HEK293 (cell line): Measurements from ENCODE around the gene ARPC1B.

ENCODE experiments used
- CTCF ChIA-PET: fragments of 350-600 bp; formaldehyde crosslinking; extraction: SDS; loops from one replicate; lab custom pipeline; 2021; ENCODE audit warnings: antibody characterized with exemption; lab: Yijun Ruan, JAX
- POLR2A ChIA-PET: fragments of 300-600 bp; formaldehyde crosslinking; extraction: SDS; loops from one replicate; lab custom pipeline; 2020; ENCODE audit warnings: antibody characterized with exemption, inconsistent platforms; lab: Yijun Ruan, JAX
- H3K27ac ChIP-seq: fragments of 200-500 bp; sonication (Bioruptor generic); 2 replicates; pipeline ENCODE4 v1.5.1; 2014; ENCODE audit warnings: low read depth, low read length, control low read depth, inconsistent platforms; ENCODE audit errors: extremely low read depth
- H3K36me3 ChIP-seq, 2 experiments: fragments of 200-500 bp in 1 of 2; sonication (Bioruptor generic) in 1 of 2; 1 replicate in 1 of 2; 2 replicates in 1 of 2; pipeline ENCODE4 v1.5.1; 2014 to 2017; ENCODE audit warnings: inconsistent platforms in 2 of 2, low read length in 2 of 2; ENCODE audit not compliant: control insufficient read depth in 2 of 2, insufficient read depth in 1 of 2
- H3K4me1 ChIP-seq: fragments of 200-500 bp; sonication (Bioruptor generic); 2 replicates; pipeline ENCODE4 v1.5.1; 2014; ENCODE audit warnings: mild to moderate bottlenecking, low read length, inconsistent platforms; ENCODE audit not compliant: control insufficient read depth, insufficient read depth
- H3K4me3 ChIP-seq: 2 replicates; pipeline ENCODE4 v1.5.1; 2011; ENCODE audit warnings: low read depth, mild to moderate bottlenecking, control low read depth, low read length, moderate library complexity
- H3K9me3 ChIP-seq: fragments of 200-500 bp; sonication (Bioruptor generic); 2 replicates; pipeline ENCODE4 v1.5.1; 2014; ENCODE audit warnings: low read depth, low read length, inconsistent platforms; ENCODE audit not compliant: control insufficient read depth, insufficient read depth
- KLF16 ChIP-seq: fragments of 450-650 bp; formaldehyde crosslinking; IDR thresholded peaks from 2 replicates; pipeline ENCODE4 v1.5.1; 2017; ENCODE audit warnings: missing biosample characterization, missing genetic modification characterization
- MYNN ChIP-seq: fragments of 450-650 bp; formaldehyde crosslinking; IDR thresholded peaks from 2 replicates; pipeline ENCODE4 v1.5.1; 2016; ENCODE audit warnings: missing biosample characterization, missing genetic modification characterization, borderline replicate concordance
- SP3 ChIP-seq: fragments of 450-650 bp; formaldehyde crosslinking; IDR thresholded peaks from 2 replicates; pipeline ENCODE4 v1.5.1; 2016; ENCODE audit warnings: missing biosample characterization, missing genetic modification characterization
- ZIC2 ChIP-seq: fragments of 450-650 bp; formaldehyde crosslinking; IDR thresholded peaks from 2 replicates; pipeline ENCODE4 v1.5.1; 2016; ENCODE audit warnings: missing biosample characterization, missing genetic modification characterization
- ZNF155 ChIP-seq: fragments of 450-650 bp; formaldehyde crosslinking; IDR thresholded peaks from 2 replicates; pipeline ENCODE4 v1.5.1; 2016; ENCODE audit warnings: missing biosample characterization, missing genetic modification characterization
- ZNF19 ChIP-seq: fragments of 450-650 bp; formaldehyde crosslinking; IDR thresholded peaks from 2 replicates; pipeline ENCODE4; 2016; ENCODE audit warnings: missing biosample characterization, missing genetic modification characterization, low read depth
- ZNF404 ChIP-seq: fragments of 450-650 bp; formaldehyde crosslinking; IDR thresholded peaks from 2 replicates; pipeline ENCODE4 v1.5.1; 2017; ENCODE audit warnings: missing biosample characterization, missing genetic modification characterization
- ZNF510 ChIP-seq: fragments of 450-650 bp; formaldehyde crosslinking; IDR thresholded peaks from 2 replicates; pipeline ENCODE4 v1.5.1; 2018; ENCODE audit warnings: mild to moderate bottlenecking, missing genetic modification characterization, missing biosample characterization; ENCODE audit not compliant: insufficient replicate concordance
- ZNF747 ChIP-seq: fragments of 450-650 bp; formaldehyde crosslinking; IDR thresholded peaks from 2 replicates; pipeline ENCODE4 v1.5.1; 2016; ENCODE audit warnings: missing biosample characterization, missing genetic modification characterization
- ZNF76 ChIP-seq: fragments of 450-650 bp; formaldehyde crosslinking; IDR thresholded peaks from 2 replicates; pipeline ENCODE4; 2016; ENCODE audit warnings: low read depth, missing biosample characterization, missing genetic modification characterization, borderline replicate concordance
- ZNF768 ChIP-seq: fragments of 450-650 bp; formaldehyde crosslinking; IDR thresholded peaks from 2 replicates; pipeline ENCODE4 v1.5.1; 2018; ENCODE audit warnings: missing biosample characterization, mild to moderate bottlenecking, missing genetic modification characterization
- ZNF830 ChIP-seq: fragments of 450-650 bp; IDR thresholded peaks from 2 replicates; pipeline ENCODE4 v1.5.0; 2018; ENCODE audit warnings: missing biosample characterization, missing genetic modification characterization, low read depth, mild to moderate bottlenecking, moderate library complexity
- TF ChIP-seq, protein P1 (sequence below): fragments of 450-650 bp; formaldehyde crosslinking; optimal IDR thresholded peaks from 2 replicates; pipeline ENCODE3; 2016; ENCODE audit warnings: missing biosample characterization, mild to moderate bottlenecking, missing genetic modification characterization
- TF ChIP-seq, protein P2 (sequence below): fragments of 450-650 bp; formaldehyde crosslinking; IDR thresholded peaks from 2 replicates; pipeline ENCODE4 v1.5.1; 2017; ENCODE audit warnings: missing biosample characterization, missing genetic modification characterization
- TF ChIP-seq, protein P3 (sequence below): fragments of 450-650 bp; formaldehyde crosslinking; IDR thresholded peaks from 2 replicates; pipeline ENCODE4 v1.5.1; 2016; ENCODE audit warnings: missing biosample characterization, missing genetic modification characterization
- TF ChIP-seq, protein P4 (sequence below): fragments of 450-650 bp; formaldehyde crosslinking; IDR thresholded peaks from 2 replicates; pipeline ENCODE4 v1.5.1; 2017; ENCODE audit warnings: missing biosample characterization, missing genetic modification characterization
- TF ChIP-seq, protein P5 (sequence below): fragments of 450-650 bp; formaldehyde crosslinking; IDR thresholded peaks from 2 replicates; pipeline ENCODE4 v1.5.1; 2016; ENCODE audit warnings: missing biosample characterization, missing genetic modification characterization
- TF ChIP-seq, protein P6 (sequence below): IDR thresholded peaks from 2 replicates; pipeline ENCODE4 v1.6.1; 2011; ENCODE audit warnings: mild to moderate bottlenecking, low read depth, low read length, borderline replicate concordance
- TF ChIP-seq, protein P7 (sequence below): fragments of 450-650 bp; formaldehyde crosslinking; IDR thresholded peaks from 2 replicates; pipeline ENCODE4 v1.5.1; 2016; ENCODE audit warnings: missing biosample characterization, missing genetic modification characterization, borderline replicate concordance

The ARPC1B gene

DNA sequence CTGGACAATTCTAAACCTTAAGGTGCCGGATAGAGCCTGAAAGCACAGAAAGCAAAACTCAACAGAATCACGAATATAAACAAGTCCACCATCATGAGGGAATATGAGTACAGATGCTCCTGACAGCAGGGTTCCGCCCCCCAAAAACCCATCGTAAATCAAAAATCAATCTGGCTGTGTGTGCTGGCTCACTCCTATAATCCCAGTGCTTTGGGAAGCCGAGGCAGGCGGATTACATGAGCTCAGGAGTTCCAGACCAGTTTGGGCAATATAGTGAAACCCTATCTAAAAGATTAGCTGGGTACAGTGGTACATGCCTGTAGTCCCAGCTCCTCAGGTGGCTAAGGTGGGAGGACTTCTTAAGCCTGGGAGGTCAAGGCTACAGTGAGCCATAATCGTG lies 46.5 kb downstream of the ARPC1B start:
- TF ChIP-seq ZNF768 (no peak), ZNF510 (no peak), KLF16 (tag by site-specific recombination) (no peak), ZNF19 (tag by site-specific recombination) (no peak), ZNF747 (tag by site-specific recombination) (no peak), ZIC2 (no peak), MYNN (tag by site-specific recombination) (no peak), SP3 (tag by site-specific recombination) (no peak), ZNF155 (tag by site-specific recombination) (no peak), ZNF830 (no peak)
- TF ChIP-seq, protein P1, sequence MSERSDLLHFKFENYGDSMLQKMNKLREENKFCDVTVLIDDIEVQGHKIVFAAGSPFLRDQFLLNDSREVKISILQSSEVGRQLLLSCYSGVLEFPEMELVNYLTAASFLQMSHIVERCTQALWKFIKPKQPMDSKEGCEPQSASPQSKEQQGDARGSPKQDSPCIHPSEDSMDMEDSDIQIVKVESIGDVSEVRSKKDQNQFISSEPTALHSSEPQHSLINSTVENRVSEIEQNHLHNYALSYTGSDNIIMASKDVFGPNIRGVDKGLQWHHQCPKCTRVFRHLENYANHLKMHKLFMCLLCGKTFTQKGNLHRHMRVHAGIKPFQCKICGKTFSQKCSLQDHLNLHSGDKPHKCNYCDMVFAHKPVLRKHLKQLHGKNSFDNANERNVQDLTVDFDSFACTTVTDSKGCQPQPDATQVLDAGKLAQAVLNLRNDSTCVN, result no peak
- TF ChIP-seq, protein P2, sequence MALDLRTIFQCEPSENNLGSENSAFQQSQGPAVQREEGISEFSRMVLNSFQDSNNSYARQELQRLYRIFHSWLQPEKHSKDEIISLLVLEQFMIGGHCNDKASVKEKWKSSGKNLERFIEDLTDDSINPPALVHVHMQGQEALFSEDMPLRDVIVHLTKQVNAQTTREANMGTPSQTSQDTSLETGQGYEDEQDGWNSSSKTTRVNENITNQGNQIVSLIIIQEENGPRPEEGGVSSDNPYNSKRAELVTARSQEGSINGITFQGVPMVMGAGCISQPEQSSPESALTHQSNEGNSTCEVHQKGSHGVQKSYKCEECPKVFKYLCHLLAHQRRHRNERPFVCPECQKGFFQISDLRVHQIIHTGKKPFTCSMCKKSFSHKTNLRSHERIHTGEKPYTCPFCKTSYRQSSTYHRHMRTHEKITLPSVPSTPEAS (tag by site-specific recombination), result no peak
- TF ChIP-seq, protein P3, sequence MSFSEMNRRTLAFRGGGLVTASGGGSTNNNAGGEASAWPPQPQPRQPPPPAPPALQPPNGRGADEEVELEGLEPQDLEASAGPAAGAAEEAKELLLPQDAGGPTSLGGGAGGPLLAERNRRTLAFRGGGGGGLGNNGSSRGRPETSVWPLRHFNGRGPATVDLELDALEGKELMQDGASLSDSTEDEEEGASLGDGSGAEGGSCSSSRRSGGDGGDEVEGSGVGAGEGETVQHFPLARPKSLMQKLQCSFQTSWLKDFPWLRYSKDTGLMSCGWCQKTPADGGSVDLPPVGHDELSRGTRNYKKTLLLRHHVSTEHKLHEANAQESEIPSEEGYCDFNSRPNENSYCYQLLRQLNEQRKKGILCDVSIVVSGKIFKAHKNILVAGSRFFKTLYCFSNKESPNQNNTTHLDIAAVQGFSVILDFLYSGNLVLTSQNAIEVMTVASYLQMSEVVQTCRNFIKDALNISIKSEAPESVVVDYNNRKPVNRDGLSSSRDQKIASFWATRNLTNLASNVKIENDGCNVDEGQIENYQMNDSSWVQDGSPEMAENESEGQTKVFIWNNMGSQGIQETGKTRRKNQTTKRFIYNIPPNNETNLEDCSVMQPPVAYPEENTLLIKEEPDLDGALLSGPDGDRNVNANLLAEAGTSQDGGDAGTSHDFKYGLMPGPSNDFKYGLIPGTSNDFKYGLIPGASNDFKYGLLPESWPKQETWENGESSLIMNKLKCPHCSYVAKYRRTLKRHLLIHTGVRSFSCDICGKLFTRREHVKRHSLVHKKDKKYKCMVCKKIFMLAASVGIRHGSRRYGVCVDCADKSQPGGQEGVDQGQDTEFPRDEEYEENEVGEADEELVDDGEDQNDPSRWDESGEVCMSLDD (tag by site-specific recombination), result no peak
- Histone ChIP-seq H3K4me1 (no peaks in the 10 kb centered on the region), H3K36me3 (peaks cover 34 to 94% of the 10 kb centered on the region in 2 experiments), H3K4me3 (no peak overlapping the region), H3K9me3 (no peaks in the 10 kb centered on the region), H3K27ac (no peak overlapping the region)
- POLR2A ChIA-PET, result interaction anchor here (1.3 to 4.9 kb wide), 3 partner anchors 12 to 20 kb away, joined by 3 to 36 read pairs (median 5); partner anchors contain the start of genes BUD31, CPSF4, PDAP1 and PTCD1
- CTCF ChIA-PET, result no interaction called here

DNA sequence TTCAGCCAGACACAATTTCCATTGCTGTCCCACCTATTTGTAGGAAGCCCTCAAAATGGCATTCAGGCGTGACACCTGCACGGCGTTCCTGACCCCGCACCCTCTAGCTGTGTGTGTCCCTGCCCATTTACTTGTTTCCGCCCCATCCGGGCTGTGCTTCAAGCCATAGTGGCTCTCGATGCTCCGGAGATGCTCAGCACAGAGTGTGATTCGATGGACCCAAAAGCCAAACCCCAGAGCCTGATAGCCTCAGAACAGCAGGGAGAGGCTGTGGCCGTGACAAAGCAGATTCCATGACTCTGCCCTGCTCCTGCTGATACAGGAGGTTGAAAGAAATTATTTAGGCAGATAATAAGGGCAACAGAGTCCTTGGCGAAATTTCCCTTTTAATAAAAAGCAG lies 47.7 kb downstream of the ARPC1B start:
- CTCF ChIA-PET, result interaction anchor here (0.6 to 0.7 kb wide), 2 partner anchors 27 to 60 kb away, joined by 3 read pairs; no protein-coding TSS in a partner anchor
- TF ChIP-seq, protein P4, sequence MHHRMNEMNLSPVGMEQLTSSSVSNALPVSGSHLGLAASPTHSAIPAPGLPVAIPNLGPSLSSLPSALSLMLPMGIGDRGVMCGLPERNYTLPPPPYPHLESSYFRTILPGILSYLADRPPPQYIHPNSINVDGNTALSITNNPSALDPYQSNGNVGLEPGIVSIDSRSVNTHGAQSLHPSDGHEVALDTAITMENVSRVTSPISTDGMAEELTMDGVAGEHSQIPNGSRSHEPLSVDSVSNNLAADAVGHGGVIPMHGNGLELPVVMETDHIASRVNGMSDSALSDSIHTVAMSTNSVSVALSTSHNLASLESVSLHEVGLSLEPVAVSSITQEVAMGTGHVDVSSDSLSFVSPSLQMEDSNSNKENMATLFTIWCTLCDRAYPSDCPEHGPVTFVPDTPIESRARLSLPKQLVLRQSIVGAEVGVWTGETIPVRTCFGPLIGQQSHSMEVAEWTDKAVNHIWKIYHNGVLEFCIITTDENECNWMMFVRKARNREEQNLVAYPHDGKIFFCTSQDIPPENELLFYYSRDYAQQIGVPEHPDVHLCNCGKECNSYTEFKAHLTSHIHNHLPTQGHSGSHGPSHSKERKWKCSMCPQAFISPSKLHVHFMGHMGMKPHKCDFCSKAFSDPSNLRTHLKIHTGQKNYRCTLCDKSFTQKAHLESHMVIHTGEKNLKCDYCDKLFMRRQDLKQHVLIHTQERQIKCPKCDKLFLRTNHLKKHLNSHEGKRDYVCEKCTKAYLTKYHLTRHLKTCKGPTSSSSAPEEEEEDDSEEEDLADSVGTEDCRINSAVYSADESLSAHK (tag by site-specific recombination), result no peak
- no peak for TF ChIP-seq ZNF76 (tag by site-specific recombination)
- TF ChIP-seq, protein P5, sequence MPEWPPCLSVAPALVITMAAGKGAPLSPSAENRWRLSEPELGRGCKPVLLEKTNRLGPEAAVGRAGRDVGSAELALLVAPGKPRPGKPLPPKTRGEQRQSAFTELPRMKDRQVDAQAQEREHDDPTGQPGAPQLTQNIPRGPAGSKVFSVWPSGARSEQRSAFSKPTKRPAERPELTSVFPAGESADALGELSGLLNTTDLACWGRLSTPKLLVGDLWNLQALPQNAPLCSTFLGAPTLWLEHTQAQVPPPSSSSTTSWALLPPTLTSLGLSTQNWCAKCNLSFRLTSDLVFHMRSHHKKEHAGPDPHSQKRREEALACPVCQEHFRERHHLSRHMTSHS (tag by site-specific recombination), result no peak
- TF ChIP-seq, protein P6, sequence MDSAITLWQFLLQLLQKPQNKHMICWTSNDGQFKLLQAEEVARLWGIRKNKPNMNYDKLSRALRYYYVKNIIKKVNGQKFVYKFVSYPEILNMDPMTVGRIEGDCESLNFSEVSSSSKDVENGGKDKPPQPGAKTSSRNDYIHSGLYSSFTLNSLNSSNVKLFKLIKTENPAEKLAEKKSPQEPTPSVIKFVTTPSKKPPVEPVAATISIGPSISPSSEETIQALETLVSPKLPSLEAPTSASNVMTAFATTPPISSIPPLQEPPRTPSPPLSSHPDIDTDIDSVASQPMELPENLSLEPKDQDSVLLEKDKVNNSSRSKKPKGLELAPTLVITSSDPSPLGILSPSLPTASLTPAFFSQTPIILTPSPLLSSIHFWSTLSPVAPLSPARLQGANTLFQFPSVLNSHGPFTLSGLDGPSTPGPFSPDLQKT, result no peak
- TF ChIP-seq ZNF404 (tag by site-specific recombination), result no peak
- no peak for TF ChIP-seq ZNF747 (tag by site-specific recombination)
- no peak for TF ChIP-seq ZNF768
- TF ChIP-seq, protein P7, sequence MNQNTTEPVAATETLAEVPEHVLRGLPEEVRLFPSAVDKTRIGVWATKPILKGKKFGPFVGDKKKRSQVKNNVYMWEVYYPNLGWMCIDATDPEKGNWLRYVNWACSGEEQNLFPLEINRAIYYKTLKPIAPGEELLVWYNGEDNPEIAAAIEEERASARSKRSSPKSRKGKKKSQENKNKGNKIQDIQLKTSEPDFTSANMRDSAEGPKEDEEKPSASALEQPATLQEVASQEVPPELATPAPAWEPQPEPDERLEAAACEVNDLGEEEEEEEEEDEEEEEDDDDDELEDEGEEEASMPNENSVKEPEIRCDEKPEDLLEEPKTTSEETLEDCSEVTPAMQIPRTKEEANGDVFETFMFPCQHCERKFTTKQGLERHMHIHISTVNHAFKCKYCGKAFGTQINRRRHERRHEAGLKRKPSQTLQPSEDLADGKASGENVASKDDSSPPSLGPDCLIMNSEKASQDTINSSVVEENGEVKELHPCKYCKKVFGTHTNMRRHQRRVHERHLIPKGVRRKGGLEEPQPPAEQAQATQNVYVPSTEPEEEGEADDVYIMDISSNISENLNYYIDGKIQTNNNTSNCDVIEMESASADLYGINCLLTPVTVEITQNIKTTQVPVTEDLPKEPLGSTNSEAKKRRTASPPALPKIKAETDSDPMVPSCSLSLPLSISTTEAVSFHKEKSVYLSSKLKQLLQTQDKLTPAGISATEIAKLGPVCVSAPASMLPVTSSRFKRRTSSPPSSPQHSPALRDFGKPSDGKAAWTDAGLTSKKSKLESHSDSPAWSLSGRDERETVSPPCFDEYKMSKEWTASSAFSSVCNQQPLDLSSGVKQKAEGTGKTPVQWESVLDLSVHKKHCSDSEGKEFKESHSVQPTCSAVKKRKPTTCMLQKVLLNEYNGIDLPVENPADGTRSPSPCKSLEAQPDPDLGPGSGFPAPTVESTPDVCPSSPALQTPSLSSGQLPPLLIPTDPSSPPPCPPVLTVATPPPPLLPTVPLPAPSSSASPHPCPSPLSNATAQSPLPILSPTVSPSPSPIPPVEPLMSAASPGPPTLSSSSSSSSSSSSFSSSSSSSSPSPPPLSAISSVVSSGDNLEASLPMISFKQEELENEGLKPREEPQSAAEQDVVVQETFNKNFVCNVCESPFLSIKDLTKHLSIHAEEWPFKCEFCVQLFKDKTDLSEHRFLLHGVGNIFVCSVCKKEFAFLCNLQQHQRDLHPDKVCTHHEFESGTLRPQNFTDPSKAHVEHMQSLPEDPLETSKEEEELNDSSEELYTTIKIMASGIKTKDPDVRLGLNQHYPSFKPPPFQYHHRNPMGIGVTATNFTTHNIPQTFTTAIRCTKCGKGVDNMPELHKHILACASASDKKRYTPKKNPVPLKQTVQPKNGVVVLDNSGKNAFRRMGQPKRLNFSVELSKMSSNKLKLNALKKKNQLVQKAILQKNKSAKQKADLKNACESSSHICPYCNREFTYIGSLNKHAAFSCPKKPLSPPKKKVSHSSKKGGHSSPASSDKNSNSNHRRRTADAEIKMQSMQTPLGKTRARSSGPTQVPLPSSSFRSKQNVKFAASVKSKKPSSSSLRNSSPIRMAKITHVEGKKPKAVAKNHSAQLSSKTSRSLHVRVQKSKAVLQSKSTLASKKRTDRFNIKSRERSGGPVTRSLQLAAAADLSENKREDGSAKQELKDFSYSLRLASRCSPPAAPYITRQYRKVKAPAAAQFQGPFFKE (tag by site-specific recombination), result no peak

More for the DNA sequence above, 47.7 kb downstream of the ARPC1B start:
- POLR2A ChIA-PET, result interaction anchor here (4.9 kb wide), 1 partner anchor 13 kb away, joined by 36 read pairs; the partner anchor contains the start of genes BUD31 and PDAP1
- H3K4me1 ChIP-seq, result no peaks in the 10 kb centered on the region
- peaks cover 23 to 82% of the 10 kb centered on the region in 2 experiments for H3K36me3 ChIP-seq
- no peak overlapping the region for H3K27ac ChIP-seq
- H3K4me3 ChIP-seq, result no peak overlapping the region
- H3K9me3 ChIP-seq, result no peaks in the 10 kb centered on the region
